DMS53 treated with DMSO at 0.1 percent for 48 hours (cell line): Measurements from ENCODE around the gene MYL12A.
A peak's percentile ranks its signal among the peaks of the same experiment; 100 is the strongest.

ENCODE experiments used
- DNase-seq: peaks from one replicate; lab custom pipeline; 2025; ENCODE audit not compliant: unreplicated experiment; lab: John Stamatoyannopoulos, UW

MYL12A gene

GRCh38 chr18:3281456-3282400 lies 34.1 kb downstream of the MYL12A start:
- DNase-seq, result peak; percentile 98

DNA sequence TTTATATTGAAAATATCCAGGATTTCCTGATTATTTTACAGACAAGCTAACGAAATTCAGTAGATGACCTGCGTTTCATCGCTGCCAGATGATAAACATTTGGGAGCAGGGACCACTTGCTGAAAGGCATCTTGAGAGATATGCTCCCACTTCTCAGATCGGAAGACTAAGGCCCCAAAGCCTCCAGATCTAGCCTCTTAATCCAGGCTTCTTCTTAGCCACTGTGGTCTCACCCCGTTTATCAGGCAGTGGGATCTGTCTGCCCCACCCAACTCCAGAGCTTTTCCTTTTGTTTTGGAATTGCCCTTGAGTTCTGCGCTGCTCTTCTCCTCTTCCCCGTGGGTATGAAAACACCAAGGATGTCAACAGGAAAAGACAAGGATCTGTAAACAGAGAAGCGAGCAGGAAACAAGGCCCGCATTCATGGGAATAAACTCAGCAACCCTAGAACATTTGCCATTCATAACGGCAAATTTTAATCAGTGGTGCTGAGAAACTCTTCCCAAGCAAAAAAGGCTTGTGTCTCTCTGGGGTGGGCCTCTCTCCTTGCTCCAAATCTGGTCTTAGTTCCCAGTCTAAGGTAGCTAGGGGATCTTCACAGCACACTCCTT lies 35.8 kb downstream of the MYL12A start:
- DNase-seq, result no peak

- no peak for DNase-seq
These were observed 36.3 kb downstream of the MYL12A start for GRCh38 chr18:3283908-3284307.

DNA sequence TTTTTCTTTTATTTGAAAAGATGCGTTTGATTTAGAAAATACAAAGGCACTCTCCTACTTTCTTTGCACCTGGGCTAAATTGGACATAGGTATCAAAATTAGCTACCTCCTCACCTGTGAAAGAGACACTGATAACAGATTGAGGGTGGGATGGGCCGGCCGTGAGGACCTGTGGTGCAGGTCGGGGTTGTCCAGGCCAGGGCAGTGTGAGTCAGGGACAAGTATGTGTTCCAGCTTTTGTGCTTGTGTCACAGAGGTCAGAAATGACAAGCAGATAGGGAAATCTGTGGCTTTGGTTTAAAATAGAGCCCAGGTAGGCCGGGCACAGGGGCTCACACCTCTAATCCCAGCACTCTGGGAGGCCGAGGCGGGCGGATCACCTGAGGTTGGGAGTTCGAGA lies 36.9 kb downstream of the MYL12A start:
- no peak for DNase-seq

DNA sequence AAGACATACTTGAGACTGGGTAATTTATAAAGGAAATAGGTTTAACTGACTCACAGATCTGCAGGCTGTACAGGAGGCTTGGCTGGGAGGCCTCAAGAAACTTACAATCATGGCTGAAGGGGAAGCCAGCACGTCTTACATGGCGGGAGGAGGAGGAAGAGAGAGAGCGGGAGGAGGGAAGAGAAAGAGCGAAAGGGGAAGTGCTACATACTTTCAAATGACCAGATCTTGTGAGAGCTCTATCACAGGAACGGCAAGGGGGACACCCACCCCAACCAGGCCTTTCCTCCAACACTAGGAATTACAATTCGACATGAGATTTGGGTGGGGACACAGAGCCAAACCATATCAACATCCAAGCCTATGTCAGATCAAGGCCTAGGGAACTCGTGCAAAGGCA lies 38.6 kb downstream of the MYL12A start:
- no peak for DNase-seq

- no peak for DNase-seq
These were observed 45.8 kb downstream of the MYL12A start for GRCh38 chr18:3293196-3293951.

- peak; percentile 68 for DNase-seq
These were observed 47.0 kb downstream of the MYL12A start for GRCh38 chr18:3294435-3295080.

DNA sequence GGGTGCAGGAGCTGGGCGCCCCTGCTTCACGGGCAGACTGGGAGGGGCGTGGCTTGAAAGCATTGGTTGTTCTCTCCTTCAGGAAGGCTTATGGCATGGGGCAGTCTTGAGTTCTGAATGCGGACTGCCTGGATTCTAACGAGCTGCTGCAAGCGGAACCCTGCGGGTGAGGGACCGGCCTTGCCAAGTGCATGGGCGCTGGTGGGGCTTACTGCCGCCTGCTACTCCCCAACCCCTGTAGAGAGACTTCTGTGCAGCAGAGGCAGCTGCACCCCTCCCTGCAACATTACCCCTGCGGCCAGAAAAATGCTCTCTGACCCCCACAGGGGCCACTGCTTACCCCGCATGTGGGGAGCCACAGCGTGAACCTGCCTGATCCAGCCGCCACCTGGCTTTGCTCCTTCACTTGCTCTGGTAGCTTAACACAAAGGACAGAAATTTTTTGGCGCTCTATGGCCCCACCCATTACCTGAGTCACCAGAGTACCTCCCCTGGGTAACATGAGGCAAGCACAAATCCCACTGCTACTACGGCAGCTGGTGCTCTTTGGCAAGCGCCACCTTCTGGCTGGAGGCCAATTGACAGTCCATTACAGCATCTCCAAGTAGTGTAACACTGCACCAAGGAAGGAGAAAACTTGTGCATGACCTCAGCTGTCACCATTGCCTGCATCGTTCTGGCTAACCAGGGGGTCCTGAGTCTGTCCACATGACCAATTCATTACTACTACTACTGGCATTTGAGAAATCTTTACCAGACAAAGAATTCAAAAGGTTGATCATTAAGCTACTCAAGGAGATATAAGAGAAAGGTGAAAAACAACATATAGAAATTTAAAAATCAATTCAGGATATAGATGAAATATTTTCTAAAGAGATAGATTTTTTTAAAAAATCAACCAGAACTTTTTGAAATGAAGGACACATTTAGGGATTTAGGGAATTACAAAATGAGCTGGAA lies 49.7 kb downstream of the MYL12A start:
- peak; percentile 57 for DNase-seq

DNA sequence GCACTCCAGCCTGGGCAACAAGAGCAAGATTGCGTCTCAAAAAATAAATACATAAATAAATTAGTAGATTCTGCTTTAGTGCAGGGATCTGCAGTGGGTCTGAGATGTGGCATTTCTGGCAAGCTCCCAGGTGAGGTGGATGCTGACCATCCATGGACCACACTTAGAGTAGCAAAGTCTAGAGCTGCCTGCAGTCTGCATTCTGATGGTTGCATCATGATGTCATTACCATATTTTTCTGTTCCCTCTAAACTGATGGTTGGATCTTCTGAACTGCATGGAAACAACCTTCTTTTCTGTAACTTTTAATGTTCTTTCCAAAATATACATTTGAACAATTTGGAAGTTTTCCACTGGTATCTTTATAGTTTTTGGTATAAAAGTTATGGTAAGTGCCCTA lies 57.2 kb downstream of the MYL12A start:
- no peak for DNase-seq

DNA sequence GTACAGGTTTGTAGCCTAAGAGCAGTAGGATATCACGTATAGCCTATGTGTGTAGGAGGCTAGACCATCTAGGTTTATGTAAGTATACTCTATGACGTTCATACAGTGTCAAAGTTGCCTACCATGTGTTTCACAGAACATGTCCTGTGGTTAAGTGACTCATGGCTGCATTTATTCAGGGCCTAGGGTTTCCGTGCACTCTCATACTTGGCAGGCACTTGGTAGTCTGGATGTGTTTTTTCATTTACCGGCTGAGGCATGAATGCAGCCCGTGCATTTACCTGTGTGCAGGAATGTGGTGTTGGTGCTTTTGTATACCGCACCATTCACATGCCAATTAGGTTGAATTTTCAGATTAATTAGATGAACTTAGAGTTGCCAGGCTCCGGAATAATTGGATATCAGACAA lies 57.8 kb downstream of the MYL12A start:
- no peak for DNase-seq
